Spleen (tissue), 11 donors: Measurements from ENCODE around the gene EML6. TPM values are rescaled to one million over a fixed set of nuclear protein-coding genes. Genes with fewer than 3 reads are reported as not detected.

Source experiments
- DNase-seq: peaks from one replicate; pipeline ENCODE4 v3.0.0-alpha.2; 2020
- H3K27ac ChIP-seq, 8 donors: fragments of 200-600 bp; sonication (generic) in 7 of 8; 1 replicate in 4 of 8; 2 replicates in 4 of 8; pipeline versions ENCODE4 v1.5.0 to v1.8.0; 2016 to 2021; ENCODE audit warnings: inconsistent platforms in 4 of 8, mild to moderate bottlenecking in 4 of 8, moderate library complexity in 1 of 8
- H3K27me3 ChIP-seq, 7 donors: fragments of 200-600 bp; sonication (generic) in 6 of 7; replicated peaks in 1 of 7; 1 replicate in 4 of 7; 2 replicates in 3 of 7; pipeline versions ENCODE4 v1.5.0 to v1.8.0; 2016 to 2021; ENCODE audit warnings: inconsistent platforms in 3 of 7, mild to moderate bottlenecking in 1 of 7
- H3K36me3 ChIP-seq, 6 donors: fragments of 200-600 bp; sonication (generic) in 5 of 6; 1 replicate in 4 of 6; 2 replicates in 2 of 6; pipeline versions ENCODE4 v1.5.0 to v1.8.0; 2016 to 2021; ENCODE audit warnings: inconsistent platforms in 2 of 6
- H3K4me1 ChIP-seq, 6 donors: fragments of 200-600 bp; sonication (generic) in 5 of 6; 1 replicate in 3 of 6; 2 replicates in 3 of 6; pipeline versions ENCODE4 v1.5.0 to v1.8.0; 2016 to 2021; ENCODE audit warnings: inconsistent platforms in 3 of 6
- H3K4me3 ChIP-seq, 8 donors: fragments of 200-600 bp; sonication (generic) in 7 of 8; 1 replicate in 4 of 8; 2 replicates in 4 of 8; pipeline versions ENCODE4 v1.5.0 to v1.8.0; 2016 to 2021; ENCODE audit warnings: inconsistent platforms in 4 of 8, mild to moderate bottlenecking in 4 of 8, moderate library complexity in 2 of 8
- H3K9me3 ChIP-seq, 8 donors: fragments of 200-600 bp; sonication (generic) in 7 of 8; 1 replicate in 4 of 8; 2 replicates in 4 of 8; pipeline versions ENCODE4 v1.5.0 to v1.8.0; 2016 to 2021; ENCODE audit warnings: inconsistent platforms in 4 of 8
- POLR2A ChIP-seq, 3 donors: fragments of 450-650 bp; IDR thresholded peaks; one replicate each; pipeline ENCODE4 v1.5.1; 2017; ENCODE audit warnings: antibody characterized with exemption in 3 of 3, mild to moderate bottlenecking in 1 of 3
- POLR2AphosphoS5 ChIP-seq, 3 donors: sonication (generic); formaldehyde crosslinking; IDR thresholded peaks; one replicate each; pipeline ENCODE4 v1.5.1; 2017; ENCODE audit warnings: antibody characterized with exemption in 3 of 3
- WGBS, 5 donors: extraction: QIAGEN DNeasy Blood & Tissue Kit in 3 of 5; methylation state at CpG; one replicate each; pipeline versions ENCODE4 v1.1.5 to v1.1.7; 2013 to 2018; 5-methylcytosine and 5-hydroxymethylcytosine counted together
- intact Hi-C: fragments of 100-400 bp; cut with DNase I; formaldehyde crosslinking; loops from one replicate; pipeline ENCODE4 v1.15.0; 2023; ENCODE audit warnings: low total_unique reads
- polyA plus RNA-seq, 3 donors: library from polyadenylated mRNA; stranded (reverse); fragments of 200-250 nt; gene quantifications; one replicate each; pipeline ENCODE4 v1.2.1, GENCODE V29; 2013
- total RNA-seq, 7 donors: library from RNA; depleted of rRNA in 3 of 7; stranded (reverse); fragments of >200 nt in 3 of 7; fragmentation: NEBNext Ultra II Directional in 4 of 7; extraction: Animal tissue kit (Norgen Biotek cat#: 25700) in 4 of 7; gene quantifications; one replicate each; pipeline versions ENCODE4 v1.1.0 to v1.2.1, GENCODE V29; 2016 to 2021
- TF ChIP-seq, protein P1 (sequence below), 11 experiments: fragments of 200-600 bp in 7 of 11; fragments of 450-650 bp in 4 of 11; sonication (generic) in 4 of 11; IDR thresholded peaks in 8 of 11; conservative IDR thresholded peaks in 3 of 11; 1 replicate in 7 of 11; 2 replicates in 4 of 11; pipeline versions ENCODE4 v1.4.0 to v1.8.0; 2016 to 2021; ENCODE audit warnings: antibody characterized with exemption in 11 of 11, inconsistent platforms in 4 of 11, mild to moderate bottlenecking in 1 of 11
- donor health status: healthy with polysubstance abuse.
- donor health status: DM: no; HTN: no; CAD: no; lungs with moderate emphysema.
- donor health status: DM: no; HTN: no; CAD: no.
- donor health status: Bipolar disorder and iron deficiency.
- donor health status: healthy.
- donor health status: DM: no; HTN: no; CAD: no.
- donor health status: DM: yes; HTN: yes; CAD: no.

EML6 gene
- total and polyA plus RNA-seq, 10 donors = 4.7 to 18.2 (median 7.6) TPM

DNA sequence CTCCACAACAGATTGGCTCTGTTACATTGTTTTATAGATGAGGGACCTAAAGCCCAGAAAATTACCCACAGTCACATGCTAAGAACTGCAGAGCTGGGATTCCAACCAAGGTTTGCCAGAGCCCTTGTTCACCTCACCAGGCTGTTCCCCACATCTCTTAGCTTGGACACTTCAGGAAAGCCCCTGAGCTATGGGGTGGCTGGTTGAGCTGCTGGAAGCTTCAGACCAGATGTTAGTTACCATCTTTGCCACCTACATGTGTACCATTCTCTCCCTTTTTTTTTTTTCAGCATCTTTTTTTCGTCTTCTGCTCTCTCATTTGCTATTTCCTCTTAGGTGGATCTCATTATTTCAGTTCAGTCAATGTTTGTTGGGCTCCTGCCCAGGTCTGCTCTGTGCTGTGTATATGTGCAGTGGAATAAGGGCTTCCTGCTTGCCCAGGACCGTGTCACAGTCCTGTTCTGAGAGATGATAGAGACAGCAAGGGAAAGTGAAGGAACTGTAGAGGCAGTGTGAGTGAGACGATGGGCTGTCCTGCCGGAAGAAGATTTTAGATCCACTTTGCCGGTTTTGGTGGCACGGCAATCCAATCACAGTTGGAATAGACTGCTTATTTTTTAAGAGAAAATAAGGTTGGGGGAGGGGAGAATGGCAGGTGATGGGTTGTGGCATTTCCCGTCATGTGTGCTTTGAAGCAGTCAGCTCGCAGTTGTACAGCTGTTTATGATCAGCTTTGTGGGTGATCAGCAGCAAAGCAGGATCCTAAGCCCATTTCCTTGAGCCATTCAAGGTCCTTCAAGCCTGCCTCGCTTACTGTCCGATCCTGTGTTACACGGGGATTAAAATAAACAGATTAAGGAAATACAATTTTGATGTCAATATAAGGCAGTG lies 174.2 kb downstream of the EML6 start:
- no peak for TF ChIP-seq POLR2AphosphoS5 (IDR thresholded peaks at IDR 0.05)
- TF ChIP-seq, protein P1, sequence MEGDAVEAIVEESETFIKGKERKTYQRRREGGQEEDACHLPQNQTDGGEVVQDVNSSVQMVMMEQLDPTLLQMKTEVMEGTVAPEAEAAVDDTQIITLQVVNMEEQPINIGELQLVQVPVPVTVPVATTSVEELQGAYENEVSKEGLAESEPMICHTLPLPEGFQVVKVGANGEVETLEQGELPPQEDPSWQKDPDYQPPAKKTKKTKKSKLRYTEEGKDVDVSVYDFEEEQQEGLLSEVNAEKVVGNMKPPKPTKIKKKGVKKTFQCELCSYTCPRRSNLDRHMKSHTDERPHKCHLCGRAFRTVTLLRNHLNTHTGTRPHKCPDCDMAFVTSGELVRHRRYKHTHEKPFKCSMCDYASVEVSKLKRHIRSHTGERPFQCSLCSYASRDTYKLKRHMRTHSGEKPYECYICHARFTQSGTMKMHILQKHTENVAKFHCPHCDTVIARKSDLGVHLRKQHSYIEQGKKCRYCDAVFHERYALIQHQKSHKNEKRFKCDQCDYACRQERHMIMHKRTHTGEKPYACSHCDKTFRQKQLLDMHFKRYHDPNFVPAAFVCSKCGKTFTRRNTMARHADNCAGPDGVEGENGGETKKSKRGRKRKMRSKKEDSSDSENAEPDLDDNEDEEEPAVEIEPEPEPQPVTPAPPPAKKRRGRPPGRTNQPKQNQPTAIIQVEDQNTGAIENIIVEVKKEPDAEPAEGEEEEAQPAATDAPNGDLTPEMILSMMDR (IDR thresholded peaks at IDR 0.05 in 8 of 11, conservative IDR thresholded peaks at IDR 0.05 in 3 of 11) = no peak
- no peak for TF ChIP-seq POLR2A (IDR thresholded peaks at IDR 0.05)
- WGBS, 5 donors = 62 to 82% (median 70%) methylated on average over 11 of the region's 11 CpGs
- no peaks in the 10 kb centered on the region for H3K27me3 ChIP-seq
- H3K36me3 ChIP-seq = peaks cover 0 to 13% (median 0%) of the 10 kb centered on the region in 6 donors
- H3K4me1 ChIP-seq = no peaks in the 10 kb centered on the region
- H3K27ac ChIP-seq = no peak overlapping the region
- intact Hi-C loops = loop anchor here (5.0 kb wide), 1 partner anchor 270 kb away; no protein-coding TSS in a partner anchor
- no peak overlapping the region for H3K4me3 ChIP-seq
- no peak for DNase-seq
- H3K9me3 ChIP-seq = peaks cover 0 to 13% (median 8%) of the 10 kb centered on the region in 8 donors

DNA sequence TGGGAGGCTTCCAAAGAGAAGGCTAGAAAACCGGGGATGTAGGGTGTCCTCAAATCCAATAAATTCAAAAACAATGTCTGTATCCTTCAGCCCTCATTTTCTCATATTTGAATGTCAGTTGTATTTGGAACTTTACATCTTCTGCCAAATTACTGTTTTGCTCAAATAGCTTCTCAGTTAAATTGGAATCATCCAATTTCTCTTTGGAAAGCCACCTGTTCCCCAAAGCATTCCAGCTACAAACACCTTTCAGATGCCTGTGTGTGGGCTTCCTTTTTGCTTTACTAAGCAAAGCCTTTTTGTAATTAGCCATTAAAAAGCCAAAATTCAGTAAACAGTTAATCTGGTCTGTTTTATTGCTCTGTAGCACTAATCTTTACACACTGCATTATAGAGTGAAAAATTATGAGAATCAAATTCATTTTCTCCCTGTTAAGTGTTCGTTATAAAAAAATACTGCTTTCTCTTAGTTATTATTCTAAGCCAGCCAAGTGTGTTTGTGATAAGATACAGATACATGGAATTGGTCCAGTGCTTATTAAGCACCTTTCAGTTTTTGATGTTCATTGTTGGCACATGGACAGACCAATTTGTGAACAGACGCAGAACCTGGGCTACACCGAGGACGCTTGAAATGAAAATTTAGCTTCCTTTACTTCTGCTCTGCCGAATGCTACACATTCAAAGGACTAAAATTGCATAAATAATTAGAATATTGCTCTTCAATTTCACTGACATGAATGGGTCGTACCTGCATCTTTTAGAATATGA lies 175.2 kb downstream of the EML6 start:
- no peak for DNase-seq
- intact Hi-C loops = loop anchor here (5.0 kb wide), 1 partner anchor 269 kb away; no protein-coding TSS in a partner anchor
- H3K9me3 ChIP-seq = peaks cover 0 to 13% (median 8%) of the 10 kb centered on the region in 8 donors
- H3K4me3 ChIP-seq = no peak overlapping the region
- H3K4me1 ChIP-seq = no peaks in the 10 kb centered on the region
- TF ChIP-seq, protein P1 (IDR thresholded peaks at IDR 0.05 in 8 of 11, conservative IDR thresholded peaks at IDR 0.05 in 3 of 11) = no peak
- TF ChIP-seq POLR2A (IDR thresholded peaks at IDR 0.05) (no peak), POLR2AphosphoS5 (IDR thresholded peaks at IDR 0.05) (no peak)
- H3K36me3 ChIP-seq = peaks cover 0 to 13% (median 0%) of the 10 kb centered on the region in 6 donors
- no peaks in the 10 kb centered on the region for H3K27me3 ChIP-seq
- 89 to 93% (median 92%) methylated on average over 7 of the region's 7 CpGs for WGBS, 5 donors
- H3K27ac ChIP-seq = no peak overlapping the region

DNA sequence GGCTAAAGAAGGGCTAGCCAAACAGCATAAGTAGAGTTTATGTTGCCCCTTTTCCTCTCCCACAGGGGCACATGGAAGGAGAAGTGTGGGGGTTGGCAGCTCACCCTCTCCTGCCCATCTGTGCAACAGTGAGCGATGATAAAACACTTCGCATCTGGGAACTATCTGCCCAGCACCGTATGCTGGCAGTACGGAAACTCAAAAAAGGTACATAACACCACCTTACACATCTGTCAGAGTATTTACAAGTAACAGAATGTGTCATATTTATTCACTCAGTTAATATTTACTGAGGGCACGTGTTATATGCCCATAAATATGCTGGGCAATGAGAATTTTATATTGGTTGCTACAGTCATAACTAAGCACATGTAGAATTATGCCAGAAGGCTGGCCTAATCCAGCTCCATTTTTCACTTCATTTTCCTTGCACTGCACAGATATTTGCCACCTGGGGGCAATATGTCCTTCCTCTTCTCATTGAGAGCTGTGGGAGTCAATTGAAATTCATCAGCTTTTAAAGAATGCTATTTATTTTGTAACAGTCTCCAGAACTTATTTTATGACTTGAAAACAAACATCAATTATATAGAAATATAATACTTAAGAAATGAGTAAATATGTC lies 176.2 kb downstream of the EML6 start:
- intact Hi-C loops = loop anchor here (5.0 kb wide), 1 partner anchor 268 kb away; no protein-coding TSS in a partner anchor
- no peak overlapping the region for H3K4me3 ChIP-seq
- H3K36me3 ChIP-seq = peaks cover 0 to 13% (median 0%) of the 10 kb centered on the region in 6 donors
- no peaks in the 10 kb centered on the region for H3K27me3 ChIP-seq
- H3K4me1 ChIP-seq = no peaks in the 10 kb centered on the region
- H3K27ac ChIP-seq = no peak overlapping the region
- peaks cover 0 to 13% (median 8%) of the 10 kb centered on the region in 8 donors for H3K9me3 ChIP-seq
- 81 to 93% (median 89%) methylated on average over 5 of the region's 5 CpGs for WGBS, 5 donors
- TF ChIP-seq POLR2A (IDR thresholded peaks at IDR 0.05) = no peak
- TF ChIP-seq, protein P1 (IDR thresholded peaks at IDR 0.05 in 8 of 11, conservative IDR thresholded peaks at IDR 0.05 in 3 of 11) = peak in 9 of 11 experiments; percentile 9 to 57 (median 35)
- no peak for DNase-seq
